HCT116 (cell line): ENCODE measurements around the gene SCARB1.

Source experiments
- CTCF ChIP-seq, 3 experiments: fragments of 200-600 bp in 1 of 3; sonication (generic) in 1 of 3; IDR thresholded peaks in 2 of 3; conservative IDR thresholded peaks in 1 of 3; 2 replicates each; pipeline ENCODE4 v1.5.1; 2012 to 2017; ENCODE audit warnings: low read depth in 2 of 3, low read length in 2 of 3, antibody characterized with exemption in 1 of 3, borderline replicate concordance in 1 of 3, control low read depth in 1 of 3, mild to moderate bottlenecking in 1 of 3, mixed read lengths in 1 of 3, mixed run types in 1 of 3, moderate library complexity in 1 of 3; ENCODE audit not compliant: insufficient read depth in 1 of 3
- EZH2 ChIP-seq: fragments of 200-600 bp; sonication (generic); IDR thresholded peaks from 2 replicates; pipeline ENCODE4 v1.6.1; 2017; ENCODE audit warnings: antibody characterized with exemption, mixed run types
- JUND ChIP-seq: IDR thresholded peaks from 2 replicates; pipeline ENCODE4 v1.6.1; 2012
- MAX ChIP-seq: IDR thresholded peaks from 2 replicates; pipeline ENCODE4 v1.6.1; 2012
- POLR2A ChIP-seq: IDR thresholded peaks from 2 replicates; pipeline ENCODE4 v1.7.0; 2011; ENCODE audit warnings: borderline replicate concordance; ENCODE audit not compliant: insufficient read depth, insufficient read length; ENCODE audit errors: extremely low read depth
- POLR2AphosphoS5 ChIP-seq: IDR thresholded peaks from 2 replicates; pipeline ENCODE4 v1.6.1; 2011; ENCODE audit warnings: mild to moderate bottlenecking, low read depth, low read length, moderate library complexity
- RAD21 ChIP-seq: IDR thresholded peaks from 2 replicates; pipeline ENCODE4 v1.6.1; 2012; ENCODE audit warnings: low read depth, mild to moderate bottlenecking
- REST ChIP-seq: IDR thresholded peaks from 2 replicates; pipeline ENCODE4 v1.6.1; 2012; ENCODE audit warnings: low read depth
- ZBTB33 ChIP-seq: IDR thresholded peaks from 2 replicates; pipeline ENCODE4 v1.6.1; 2011; ENCODE audit warnings: mild to moderate bottlenecking, low read length, moderate library complexity; ENCODE audit not compliant: insufficient replicate concordance; ENCODE audit errors: extremely low read depth
- ZFX ChIP-seq: fragments of 450-650 bp; IDR thresholded peaks from 2 replicates; pipeline ENCODE4 v1.6.1; 2017

- TF ChIP-seq CTCF (IDR thresholded peaks at IDR 0.05 in 2 of 3, conservative IDR thresholded peaks at IDR 0.05 in 1 of 3; ENCODE audit: borderline replicate concordance in 1 of 3, insufficient read depth in 1 of 3, low read depth in 2 of 3, low read length in 2 of 3) (no peak), POLR2A (no peak), POLR2AphosphoS5 (no peak), EZH2 (no peak), MAX (no peak), JUND (no peak), RAD21 (no peak), REST (no peak), ZBTB33 (no peak), ZFX (no peak)
Observed at GRCh38 chr12:124769881-124770512, 93.7 kb downstream of the SCARB1 start.
